Measurements from ENCODE around the gene CEMIP.

GRCh38 chr15:80775338-80775737, 3.8 kb upstream of the CEMIP start:
- TF ChIP-seq EZH2 (optimal IDR thresholded peaks at IDR 0.05; ENCODE audit: low read depth, low read length) (no peak), CTCF (IDR thresholded peaks at IDR 0.05; ENCODE audit: low read length) (no peak)

Measured in MM.1S (cell line).